GM21529 (cell line): ENCODE results near the gene DZIP1L.
"Not testable (repeated sequence)": the region's sequence is repeated elsewhere in the genome, so short reads cannot be mapped to it uniquely, and the experiment has no call there.

Experiments
- ATAC-seq: cut with Tn5 transposase; IDR thresholded peaks from one replicate; pipeline ENCODE4 v1.9.1; 2021; ENCODE audit not compliant: unreplicated experiment

The DZIP1L gene

GRCh38 chr3:138114431-138114918 is 933 bp downstream of the DZIP1L start:
- ATAC-seq: no peak

- no peak for ATAC-seq
Observed at GRCh38 chr3:138113326-138113725, 2.1 kb downstream of the DZIP1L start.

DNA sequence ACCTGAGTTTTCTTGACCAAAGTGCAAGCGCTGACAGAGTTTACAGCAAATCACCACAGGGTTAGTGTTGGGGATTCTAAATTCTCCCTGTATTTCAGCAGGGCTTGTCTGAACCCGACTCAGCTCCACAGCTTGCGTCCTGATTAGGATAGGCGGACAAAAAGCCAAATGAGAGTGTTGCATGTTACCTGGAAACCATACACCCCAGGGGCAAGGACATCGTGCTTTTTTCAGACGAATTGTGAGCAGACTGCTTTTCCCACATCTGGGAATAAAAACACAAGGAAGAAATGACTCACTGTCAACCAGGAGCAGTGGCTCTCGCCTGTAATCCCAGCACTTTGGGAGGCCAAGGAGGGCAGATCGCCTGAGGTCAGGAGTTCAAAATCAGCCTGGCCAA is 3.0 kb downstream of the DZIP1L start:
- no peak for ATAC-seq

GRCh38 chr3:138105598-138105997 is 9.8 kb downstream of the DZIP1L start:
- no peak for ATAC-seq

- no peak for ATAC-seq
Observed at GRCh38 chr3:138103466-138103865, 11.9 kb downstream of the DZIP1L start.

- ATAC-seq: not testable (repeated sequence)
Observed at GRCh38 chr3:138101351-138101940, 14.0 kb downstream of the DZIP1L start.

DNA sequence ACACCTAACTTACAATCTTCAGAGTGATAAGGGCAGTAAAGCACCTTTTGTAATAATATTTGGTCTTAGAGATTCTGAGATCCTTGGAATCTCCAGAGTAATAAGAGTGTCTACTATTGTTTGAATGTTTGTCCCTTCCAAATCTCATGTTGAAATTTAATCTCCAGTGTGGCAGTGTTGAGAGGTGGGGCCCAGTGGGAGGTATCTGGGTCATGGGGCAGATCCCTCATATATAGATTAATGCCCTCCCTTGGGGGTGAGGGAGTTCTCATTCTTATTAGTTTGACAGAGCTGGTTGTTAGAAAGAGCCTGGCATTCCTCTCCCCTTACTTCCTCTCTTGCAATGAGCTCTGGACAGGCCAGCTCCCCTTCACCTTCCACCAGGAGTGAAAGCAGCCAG is 16.0 kb downstream of the DZIP1L start:
- ATAC-seq: no peak

DNA sequence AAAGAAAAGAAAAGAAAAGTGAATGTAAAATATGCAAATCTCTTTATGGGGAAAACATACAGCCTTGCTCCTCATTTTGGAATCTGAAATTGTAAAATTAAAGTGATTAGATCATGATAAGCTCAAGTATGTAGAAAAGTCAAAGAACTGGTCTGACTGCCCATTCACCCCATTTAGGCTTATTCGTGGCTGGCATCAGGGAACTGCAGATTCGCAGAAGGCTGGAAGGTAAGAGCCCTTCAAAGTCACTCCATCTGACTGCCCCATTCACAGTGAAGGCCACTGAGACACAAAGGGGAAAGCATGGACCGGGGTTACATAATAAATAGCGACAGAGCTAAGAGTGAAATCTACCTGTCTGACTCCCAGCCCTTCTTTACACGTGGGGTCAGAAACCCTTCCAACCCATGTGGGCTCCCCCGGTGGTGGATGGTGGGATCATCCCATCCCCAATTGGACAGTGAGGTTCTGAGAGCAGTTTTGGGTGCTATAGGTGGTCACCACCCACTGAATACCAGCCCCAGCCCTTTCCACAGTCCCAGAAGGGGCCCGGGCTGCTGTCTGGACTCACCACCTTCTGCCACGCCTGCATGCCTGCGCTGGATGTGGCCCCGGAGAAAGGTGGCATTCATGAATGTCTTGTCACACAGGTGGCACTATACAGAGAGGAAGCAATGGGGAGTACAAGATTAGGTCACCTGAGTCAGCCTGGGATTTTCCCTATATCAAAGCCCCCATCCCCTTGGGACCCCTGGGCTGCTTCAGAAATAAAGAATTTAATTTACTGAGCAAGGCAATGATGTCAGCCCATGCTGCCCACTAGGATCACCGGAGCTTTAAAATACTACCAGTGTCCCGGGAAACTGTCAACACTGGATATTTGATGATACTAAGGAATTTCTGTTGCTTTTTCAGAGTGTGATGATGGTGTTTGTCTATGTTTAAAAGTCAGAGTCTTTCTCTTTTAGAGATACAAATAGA is 17.9 kb downstream of the DZIP1L start:
- ATAC-seq: no peak

DNA sequence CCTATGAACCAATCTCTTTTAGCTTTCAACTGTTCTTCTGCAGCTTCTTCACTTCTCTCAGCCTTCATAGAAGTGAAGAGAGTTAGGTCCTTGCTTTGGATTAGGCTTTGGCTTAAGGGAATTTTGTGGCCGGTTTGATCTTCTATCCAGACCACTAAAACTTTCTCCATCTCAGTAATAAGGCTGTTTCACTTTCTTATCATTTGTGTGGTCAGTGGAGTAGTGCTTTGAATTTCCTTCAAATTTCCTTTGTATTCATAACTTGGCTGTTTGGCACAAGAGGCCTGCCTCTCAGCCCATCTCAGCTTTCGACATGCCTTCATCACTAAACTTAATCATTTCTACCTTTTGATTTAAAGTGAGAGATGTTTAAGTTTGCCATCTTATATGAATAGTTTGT is 21.7 kb downstream of the DZIP1L start:
- no peak for ATAC-seq

DNA sequence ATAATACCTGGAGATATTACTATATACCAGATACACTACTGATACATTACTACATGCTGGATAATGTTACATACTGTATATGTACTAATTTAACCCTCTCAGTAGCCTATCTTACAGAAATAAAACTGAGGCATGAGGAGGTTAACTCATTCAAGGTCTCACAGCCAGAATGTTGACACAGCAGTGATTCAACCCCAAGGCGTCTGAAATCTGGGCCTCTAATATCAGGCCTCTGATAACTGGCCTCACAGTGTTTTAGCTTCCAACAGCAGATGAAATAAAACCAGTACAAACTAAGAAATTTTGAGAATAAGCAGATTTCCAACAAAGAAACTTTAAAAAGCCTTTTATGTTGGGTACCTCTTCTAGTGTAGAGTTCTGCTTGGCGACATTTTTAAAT is 23.4 kb downstream of the DZIP1L start:
- ATAC-seq: no peak

DNA sequence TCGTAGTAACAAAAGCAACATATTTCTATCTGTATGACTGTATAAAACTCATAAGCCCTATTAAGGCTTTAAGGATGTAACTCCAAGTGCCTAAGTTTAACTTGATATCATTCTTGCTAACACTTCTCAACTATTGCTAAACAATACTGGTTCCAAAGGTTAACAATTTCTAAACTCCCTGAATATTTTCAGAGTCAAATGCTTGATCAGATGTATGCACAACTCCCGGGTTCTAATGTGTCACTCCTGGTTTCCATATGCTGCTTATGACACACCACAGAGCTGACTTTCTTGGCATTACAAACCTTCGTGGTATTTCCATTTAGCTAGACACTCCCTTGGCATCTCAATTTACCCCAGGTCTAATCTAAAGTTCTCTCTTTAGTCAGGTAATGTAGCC is 26.3 kb downstream of the DZIP1L start:
- ATAC-seq: no peak

DNA sequence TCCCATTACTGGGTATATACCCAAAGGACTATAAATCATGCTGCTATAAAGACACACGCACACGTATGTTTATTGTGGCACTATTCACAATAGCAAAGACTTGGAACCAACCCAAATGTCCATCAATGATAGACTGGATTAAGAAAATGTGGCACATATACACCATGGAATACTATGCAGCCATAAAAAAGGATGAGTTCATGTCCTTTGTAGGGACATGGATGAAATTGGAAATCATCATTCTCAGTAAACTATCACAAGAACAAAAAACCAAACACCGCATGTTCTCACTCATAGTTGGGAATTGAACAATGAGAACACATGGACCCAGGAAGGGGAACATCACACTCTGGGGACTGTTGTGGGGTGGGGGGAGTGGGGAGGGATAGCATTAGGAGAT is 29.7 kb downstream of the DZIP1L start:
- ATAC-seq: not testable (repeated sequence)

DNA sequence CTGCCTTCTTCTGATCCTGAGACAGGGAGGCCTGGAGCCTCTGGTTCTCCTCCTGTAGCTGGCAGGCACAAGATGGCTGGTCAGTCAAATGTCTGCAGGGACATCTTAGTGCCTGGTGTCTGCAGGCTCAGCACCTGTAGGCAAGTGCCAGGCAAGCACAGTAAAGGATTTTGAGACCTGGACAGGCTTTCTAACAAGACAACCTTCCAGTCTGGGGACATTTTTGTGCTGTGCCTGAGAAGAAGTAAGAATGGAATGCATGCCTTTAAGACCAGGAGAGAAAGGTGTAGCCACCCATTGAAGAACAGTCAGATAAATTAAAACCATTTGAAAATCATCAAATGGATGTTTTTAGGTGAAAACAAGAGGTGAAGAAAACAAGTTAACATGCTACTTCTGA is 31.2 kb downstream of the DZIP1L start:
- ATAC-seq: no peak

GRCh38 chr3:138082992-138083386 is 32.4 kb downstream of the DZIP1L start:
- ATAC-seq: peak; percentile 37

GRCh38 chr3:138082085-138082991 is 33.1 kb downstream of the DZIP1L start:
- peak; percentile 52 for ATAC-seq

- ATAC-seq: no peak
Observed at GRCh38 chr3:138081371-138082084, 33.9 kb downstream of the DZIP1L start.

GRCh38 chr3:138079901-138080300 is 35.5 kb downstream of the DZIP1L start:
- no peak for ATAC-seq

DNA sequence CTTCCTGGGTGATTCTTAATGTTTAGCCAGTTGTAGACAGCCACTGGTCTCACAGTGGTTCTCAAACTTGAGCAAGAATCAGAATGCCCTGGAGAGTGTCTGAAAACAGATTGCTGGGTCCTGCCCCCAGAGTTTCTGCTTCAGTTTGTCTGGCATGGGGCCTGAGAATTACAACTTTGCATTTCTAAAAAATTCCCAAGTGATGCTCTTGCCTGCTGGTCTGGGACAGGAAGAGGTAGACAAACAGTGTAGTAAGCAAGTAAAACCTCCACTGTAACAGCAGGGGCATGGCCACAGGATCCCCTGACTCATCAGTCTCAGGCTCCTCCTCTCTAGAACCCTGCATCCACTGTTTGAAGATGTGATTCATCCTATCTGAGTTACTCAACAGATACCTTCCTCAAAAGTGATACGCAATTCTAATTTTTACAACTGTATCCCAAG is 36.5 kb downstream of the DZIP1L start:
- no peak for ATAC-seq

- no peak for ATAC-seq
Observed at GRCh38 chr3:138078096-138078495, 37.3 kb downstream of the DZIP1L start.

DNA sequence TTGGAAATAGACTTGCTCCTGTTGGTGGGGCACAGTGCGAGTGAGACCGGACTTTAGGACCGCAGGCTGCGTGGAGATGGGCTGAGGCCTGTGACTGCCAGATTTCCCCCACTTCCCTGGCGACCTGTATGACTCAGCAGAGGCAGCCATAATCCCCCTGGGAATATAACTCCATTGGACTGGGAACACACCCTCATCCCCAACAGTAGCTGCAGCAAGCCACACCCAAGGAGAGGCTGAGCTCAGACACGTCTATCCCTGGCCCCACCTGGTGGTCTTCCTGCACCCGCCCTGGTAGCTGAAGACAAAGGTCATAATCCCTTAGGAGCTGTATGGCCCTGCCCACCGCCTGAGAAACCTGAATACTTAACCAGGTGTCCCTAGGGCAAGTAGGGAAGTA is 42.6 kb downstream of the DZIP1L start:
- no peak for ATAC-seq
